GM18873 (cell line): ENCODE measurements around the gene ZC3H6.
"Not testable (repeated sequence)": the region's sequence is repeated elsewhere in the genome, so short reads cannot be mapped to it uniquely, and the experiment has no call there.

Experiments
- ATAC-seq: cut with Tn5 transposase; IDR thresholded peaks from one replicate; pipeline ENCODE4 v1.9.1; 2021; ENCODE audit warnings: mild to moderate bottlenecking, moderate library complexity, moderate number of reproducible peaks; ENCODE audit not compliant: unreplicated experiment, low FRiP score

ZC3H6 gene

GRCh38 chr2:112321375-112322320 lies 46.3 kb downstream of the ZC3H6 start:
- no peak for ATAC-seq

DNA sequence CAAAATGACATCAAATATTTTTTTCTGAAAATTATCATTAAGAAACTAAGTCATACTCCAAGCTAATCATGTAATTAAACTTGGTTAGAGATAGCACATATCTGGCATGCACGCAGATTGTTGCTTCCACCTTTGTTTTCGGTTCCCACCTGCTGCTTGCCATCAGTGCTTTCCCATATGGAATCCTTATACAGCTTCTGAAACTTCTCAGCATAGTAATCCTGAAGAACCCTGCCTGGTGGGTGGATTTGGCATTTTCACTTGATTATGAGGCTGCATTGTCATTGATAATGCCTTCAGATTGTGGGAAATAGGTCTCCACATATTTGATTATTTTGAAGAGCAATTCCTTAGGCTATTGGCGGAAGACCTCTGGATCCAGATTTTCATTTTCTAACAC lies 47.5 kb downstream of the ZC3H6 start:
- ATAC-seq: no peak

DNA sequence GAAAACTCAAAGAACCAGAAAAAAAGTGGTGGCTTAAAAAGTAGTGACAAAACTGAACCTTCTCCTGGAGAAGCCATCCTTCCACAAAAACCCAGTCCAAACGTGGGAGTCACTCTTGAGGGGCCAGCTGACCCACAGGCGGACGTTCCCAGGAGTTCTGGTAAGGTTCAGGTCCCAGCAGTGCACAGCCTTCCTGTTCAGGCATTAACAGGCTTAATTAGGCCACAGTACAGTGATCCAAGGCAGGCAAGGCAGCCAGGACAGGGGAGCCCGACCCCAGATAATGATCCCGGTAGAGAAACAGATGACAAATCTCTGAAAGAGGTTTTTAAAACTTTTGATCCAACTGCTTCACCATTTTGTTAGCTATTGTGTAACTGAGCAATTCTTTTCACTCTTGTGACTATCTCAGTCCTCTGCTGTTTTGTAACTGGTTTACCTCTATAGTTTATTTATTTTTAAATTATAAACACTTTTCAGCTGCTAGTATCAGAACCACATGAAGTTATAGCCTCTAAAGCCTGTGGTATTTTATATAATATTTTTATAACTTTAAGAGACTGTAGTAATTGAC lies 56.8 kb downstream of the ZC3H6 start:
- ATAC-seq: no peak

DNA sequence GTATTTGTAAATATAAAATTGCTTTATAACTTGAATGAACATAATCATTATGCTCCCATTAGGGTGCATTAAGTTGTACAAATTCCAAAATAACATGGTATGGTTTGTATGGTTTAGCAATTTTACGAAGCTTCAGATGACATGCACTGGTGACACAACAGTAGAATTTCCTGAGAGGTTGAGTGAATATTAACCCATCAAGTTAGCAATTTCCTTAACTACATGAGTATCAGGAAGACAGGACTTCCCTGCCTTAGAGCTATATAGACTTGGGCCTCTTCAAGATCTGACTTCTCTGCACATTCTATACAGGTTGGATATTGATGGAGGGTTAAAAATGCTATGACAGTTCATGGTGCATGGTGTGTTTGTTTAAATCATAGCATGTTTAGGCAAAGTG lies 60.2 kb downstream of the ZC3H6 start:
- ATAC-seq: no peak

GRCh38 chr2:112339986-112340385 lies 64.6 kb downstream of the ZC3H6 start:
- ATAC-seq: no peak

- ATAC-seq: no peak
Observed at GRCh38 chr2:112340475-112341267, 65.3 kb downstream of the ZC3H6 start.

GRCh38 chr2:112342067-112342550 lies 66.7 kb downstream of the ZC3H6 start:
- ATAC-seq: no peak

- ATAC-seq: no peak
Observed at GRCh38 chr2:112343827-112344585, 68.6 kb downstream of the ZC3H6 start.

DNA sequence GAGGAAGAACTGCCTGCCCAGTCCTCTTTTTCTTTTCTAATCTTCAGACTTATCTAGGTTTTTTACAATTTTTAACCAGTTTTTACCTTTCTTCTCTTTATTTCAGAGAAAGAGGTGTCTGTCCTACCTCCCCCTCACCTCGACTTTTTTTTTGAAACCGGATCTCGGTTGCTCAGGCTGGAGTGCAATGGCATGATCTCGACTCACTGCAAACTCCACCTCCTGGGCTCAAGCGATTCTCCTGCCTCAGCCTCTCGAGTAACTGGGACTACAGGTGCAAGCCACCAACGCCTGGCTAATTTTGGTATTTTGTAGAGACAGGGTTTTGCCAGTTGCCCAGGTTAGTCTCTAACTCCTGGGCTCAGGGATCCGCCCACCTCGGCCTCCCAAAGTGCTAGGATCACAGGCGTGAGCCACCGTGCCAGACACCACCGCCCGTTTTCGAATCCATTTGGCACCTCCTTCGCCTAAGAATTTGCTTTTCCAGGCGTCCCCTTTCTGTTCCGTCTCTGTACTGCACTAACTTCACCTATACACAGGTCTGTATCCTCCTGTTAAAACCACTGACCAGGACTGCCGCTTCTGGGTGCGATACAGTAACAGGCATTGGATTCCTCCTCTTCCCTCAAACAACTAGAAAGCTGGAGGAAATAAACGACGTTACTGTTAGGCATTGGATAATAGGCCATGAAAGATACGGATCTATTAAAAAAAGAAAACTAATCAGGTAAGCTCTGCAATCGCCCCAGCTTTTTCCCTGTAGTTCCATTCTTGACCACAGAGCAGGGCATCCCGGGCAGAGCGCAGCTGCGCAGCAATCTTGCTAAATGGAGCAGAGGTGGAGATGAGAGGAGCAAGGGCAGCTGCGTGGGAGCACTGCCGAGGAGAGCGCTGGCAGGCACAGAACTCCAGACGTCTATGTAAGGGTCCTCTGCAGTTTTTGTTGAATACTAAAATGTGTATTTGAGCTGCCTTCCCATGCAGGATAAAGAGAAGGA lies 69.9 kb downstream of the ZC3H6 start:
- no peak for ATAC-seq

GRCh38 chr2:112352292-112352691 lies 76.9 kb downstream of the ZC3H6 start:
- not testable (repeated sequence) for ATAC-seq

- not testable (repeated sequence) for ATAC-seq
Observed at GRCh38 chr2:112352809-112353603, 77.6 kb downstream of the ZC3H6 start.

DNA sequence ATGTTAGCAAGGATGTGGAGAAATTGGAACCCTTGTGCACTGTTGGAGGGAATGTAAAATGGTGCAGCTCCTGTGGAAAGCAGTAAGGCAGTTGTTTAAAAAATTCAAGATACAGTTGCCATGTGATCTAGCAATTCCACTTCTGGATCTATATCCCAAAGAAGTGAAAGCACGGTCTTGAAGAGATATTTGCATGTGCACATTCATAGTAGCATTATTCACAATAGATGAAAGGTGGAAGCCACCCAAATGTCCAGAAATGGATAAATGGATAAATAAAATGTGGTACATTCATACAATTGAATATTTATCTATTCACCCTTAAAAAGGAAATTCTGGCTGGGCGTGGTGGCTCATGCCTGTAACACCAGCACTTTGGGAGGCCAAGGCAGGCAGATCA lies 78.9 kb downstream of the ZC3H6 start:
- ATAC-seq: not testable (repeated sequence)

GRCh38 chr2:112360055-112360454 lies 84.7 kb downstream of the ZC3H6 start:
- not testable (repeated sequence) for ATAC-seq
